Smooth muscle cell of the brain vasculature (primary cell): ENCODE data around the gene JCHAIN.
"Not testable (repeated sequence)": the region's sequence is repeated elsewhere in the genome, so short reads cannot be mapped to it uniquely, and the experiment has no call there.

ENCODE experiments used
- DNase-seq: peaks from one replicate; pipeline ENCODE4 v3.0.0-alpha.2; 2012; ENCODE audit warnings: low read depth, low spot score

JCHAIN gene

DNA sequence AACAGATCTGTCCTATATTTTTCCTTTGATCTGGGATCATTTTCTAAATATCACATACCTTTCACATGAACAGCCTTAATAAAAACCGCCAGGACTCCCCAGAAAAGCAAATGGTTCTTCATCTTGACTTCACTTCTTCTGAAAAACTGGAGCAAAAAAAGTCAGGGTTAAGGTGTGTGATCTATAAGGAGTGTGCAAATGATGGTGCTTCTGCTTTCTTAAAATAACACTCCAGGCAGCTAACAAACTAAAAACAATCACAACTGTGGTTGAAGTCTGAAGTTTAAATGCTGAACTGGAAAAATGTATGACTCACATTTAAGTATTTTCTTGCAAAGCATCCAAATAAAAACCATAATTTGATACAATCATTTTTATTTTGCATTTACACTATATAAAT is at the start of gene JCHAIN:
Gene JCHAIN (minus strand): TSS at position 140 of the 400 bp plus-strand sequence. CDS start 18 bp downstream, at position 122.
- DNase-seq: no peak

DNA sequence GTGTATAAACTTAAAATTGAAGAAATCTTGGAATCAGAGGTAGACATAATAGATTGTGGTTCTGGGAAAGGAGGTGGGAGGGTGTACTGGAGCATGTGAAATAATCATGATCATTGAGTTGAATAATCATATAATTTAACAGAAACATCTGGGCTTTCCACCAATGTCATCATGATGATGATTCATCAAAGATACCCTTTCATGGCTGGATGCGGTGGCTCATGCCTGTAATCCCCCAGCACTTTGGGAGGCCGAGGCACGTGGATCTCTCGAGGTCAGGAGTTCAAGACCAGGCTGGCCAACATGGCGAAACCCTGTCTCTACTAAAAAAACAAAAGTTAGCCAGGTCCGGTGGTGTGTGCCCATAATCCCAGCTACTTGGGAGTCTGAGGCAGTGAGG is 48.8 kb upstream of the JCHAIN start:
- DNase-seq: no peak

DNA sequence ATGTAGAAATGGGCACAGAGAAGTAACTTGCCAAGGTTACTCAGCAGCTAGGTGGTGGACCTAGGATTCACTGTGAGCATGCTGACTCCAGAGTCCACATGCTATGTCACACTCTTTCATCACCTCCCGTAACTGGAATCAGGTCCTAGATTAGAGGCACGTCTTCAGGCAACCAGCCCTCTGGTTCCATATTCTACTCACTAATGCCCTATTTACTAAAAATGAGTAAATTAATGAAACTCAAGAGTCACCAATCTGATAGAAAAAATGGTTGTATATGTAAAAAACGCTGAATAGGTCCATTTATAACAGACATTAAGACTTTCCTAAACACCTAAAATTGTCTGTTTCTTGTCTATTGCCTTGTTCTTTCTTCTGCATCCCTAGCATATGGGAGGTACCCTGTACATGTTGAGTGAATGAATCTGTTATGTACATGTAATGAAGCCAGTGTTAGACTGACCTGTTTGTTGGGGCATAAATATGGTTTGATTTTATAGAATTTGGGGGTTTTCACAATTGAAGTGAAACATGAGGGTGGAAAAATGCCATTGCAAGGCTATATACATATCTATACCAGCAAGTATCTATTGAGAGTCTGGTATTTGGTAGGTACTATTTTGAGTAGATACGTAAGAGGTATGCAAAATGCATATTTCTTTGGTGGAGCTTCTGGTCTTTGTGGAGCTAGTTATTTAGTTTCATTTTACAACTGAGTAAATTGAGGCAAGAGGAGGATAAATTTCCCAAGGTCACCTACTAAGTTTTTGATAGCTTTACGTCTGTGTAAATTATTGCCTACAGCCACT is 48.0 kb upstream of the JCHAIN start:
- DNase-seq: no peak

DNA sequence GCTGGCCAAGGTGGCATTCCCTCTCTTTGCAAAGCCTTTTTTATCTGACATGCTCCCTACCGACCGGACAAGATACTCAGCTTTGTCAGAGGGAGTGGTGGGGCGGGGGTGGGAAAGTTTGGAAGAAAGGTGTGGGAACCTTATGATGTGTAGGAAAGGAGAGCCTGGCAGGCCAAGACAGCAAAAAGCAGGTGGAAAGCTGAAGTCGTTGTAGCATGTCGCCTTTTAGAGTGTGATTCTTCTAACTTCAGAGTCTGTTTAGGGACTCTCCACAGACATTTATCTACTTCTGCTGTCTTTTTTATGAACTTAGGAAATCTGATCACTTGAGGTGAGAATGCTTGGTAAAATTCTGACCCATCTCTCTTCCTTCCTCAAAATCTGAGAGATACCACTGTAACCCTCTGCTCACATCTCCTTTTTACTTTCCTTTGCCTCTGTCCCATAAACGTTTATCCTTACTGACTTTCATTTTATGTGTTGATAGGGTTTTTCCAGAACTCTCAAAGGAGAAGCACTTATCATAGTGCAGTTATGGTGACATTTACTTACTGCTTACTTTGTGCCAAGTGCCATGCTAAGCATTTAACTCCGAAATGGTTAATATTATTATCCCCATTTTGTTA is 47.3 kb upstream of the JCHAIN start:
- DNase-seq: no peak

DNA sequence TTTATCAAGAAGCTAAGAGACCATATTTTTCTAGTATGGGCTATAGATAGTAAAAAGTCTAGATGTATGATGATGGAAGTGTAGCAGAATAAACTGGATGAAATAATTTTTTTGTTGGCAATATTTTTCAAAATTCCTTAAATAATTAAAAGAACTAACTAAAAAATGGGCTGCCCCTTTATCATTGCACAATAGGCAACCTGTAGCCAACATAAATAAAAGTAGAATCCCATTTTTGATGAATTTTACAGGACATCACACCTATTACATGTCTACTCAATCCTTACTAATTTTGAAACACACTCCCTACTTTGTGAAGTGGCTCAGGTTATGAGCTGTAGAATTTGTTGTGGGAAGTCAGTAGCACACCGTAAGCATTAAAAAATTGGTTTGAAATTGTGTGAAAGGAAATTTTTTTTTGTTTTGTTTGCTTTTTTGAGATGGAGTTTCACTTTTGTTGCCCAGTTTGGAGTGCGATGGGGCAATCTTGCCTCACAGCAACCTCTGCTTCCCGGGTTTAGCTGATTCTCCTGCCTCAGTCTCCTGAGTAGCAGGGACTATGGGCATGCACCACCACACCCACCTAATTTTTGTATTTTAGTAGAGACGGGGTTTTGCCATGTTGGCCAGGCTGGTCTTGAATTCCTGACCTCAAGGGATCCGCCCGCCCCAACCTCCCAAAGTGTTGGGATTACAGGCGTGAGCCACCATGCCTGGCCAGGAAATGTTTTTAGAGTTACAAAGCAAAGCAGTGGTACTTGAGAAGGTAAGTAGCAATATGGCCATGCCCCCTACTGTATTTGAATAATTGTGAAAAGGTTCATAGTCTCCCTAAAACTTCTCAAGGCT is 46.5 kb upstream of the JCHAIN start:
- DNase-seq: no peak

DNA sequence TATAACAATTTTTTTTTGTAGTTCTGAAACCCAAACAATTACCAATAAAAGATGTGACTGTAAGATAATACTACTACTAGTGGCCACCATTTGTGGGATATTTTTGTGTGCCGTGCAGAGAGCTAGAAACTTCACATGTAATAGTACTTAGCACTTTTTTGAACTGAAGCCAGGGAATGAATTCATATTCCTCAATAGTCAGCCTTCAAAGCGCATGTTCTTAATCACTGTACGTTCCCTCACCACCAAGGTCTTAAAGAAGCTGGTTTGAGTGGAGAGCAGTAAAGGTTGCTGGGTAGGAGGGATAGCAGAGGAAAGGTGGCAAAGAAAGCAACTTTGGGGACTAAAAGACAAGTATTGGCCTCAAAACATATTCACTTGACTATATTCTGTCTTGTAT is 45.8 kb upstream of the JCHAIN start:
- DNase-seq: no peak

DNA sequence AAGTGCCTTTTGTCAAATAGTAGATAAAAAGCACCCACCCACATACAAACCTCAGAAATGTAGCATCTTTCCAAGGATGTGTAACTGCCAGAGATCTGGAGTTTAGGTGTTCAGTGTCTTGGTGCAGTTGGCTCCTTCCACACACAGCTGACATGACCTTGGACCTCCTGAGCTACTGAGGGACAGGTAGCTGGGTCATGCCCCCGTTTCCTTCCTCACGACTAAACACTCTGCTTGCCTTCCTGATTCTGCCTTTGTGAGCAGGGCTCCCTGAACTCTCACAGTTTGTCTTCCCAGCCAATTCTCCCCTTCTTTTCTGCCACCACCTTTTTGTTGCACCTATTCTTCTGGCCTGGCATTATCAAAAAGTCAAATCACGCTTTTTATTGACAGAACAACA is 45.3 kb upstream of the JCHAIN start:
- no peak for DNase-seq

DNA sequence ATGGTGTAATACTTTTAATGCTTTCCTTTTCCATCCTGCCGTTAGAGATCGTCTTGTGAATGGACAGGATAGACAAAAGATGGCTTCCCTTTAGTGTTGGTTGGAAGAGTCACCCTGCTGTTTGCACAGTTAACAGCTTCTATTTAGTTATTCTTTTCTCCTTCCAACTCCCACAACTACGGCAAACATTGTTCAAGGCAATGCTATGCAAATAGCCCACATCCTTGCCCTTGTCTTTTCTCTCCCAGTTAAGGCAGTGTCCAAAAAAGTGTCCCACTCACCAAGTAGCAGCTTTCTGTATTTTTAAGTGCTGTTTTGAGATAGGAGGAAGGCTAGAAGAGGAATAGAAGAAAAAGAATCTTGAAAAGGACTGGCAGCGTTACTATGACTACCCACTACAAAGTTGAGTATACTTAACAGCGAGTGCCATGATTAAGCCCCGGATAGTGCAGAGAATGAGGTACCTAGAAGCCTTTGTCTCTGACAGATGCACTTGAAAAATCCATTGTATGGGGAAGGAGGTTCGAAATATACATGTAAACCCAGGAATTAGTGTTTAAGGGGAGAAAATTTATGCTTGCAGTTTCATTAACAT is 43.4 kb upstream of the JCHAIN start:
- DNase-seq: no peak

DNA sequence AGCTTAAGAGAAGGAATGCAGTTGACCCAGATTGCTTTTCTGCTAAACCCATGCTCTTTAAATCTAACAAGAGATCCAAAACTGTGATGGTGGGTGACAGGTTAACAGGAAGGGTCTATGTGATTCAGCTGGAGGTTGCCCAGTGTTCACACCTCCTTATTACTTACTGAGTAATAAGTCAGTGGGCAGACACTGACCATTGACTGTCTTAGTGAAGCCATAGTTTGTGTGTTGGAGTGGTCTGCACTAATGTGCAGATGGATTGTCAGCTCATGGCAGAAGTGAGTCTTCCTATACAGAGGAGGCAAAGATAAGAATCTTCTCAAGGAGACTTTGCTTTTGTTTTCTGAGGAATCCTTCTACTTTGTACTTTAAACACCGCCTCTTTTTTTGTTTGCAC is 40.2 kb upstream of the JCHAIN start:
- DNase-seq: no peak

DNA sequence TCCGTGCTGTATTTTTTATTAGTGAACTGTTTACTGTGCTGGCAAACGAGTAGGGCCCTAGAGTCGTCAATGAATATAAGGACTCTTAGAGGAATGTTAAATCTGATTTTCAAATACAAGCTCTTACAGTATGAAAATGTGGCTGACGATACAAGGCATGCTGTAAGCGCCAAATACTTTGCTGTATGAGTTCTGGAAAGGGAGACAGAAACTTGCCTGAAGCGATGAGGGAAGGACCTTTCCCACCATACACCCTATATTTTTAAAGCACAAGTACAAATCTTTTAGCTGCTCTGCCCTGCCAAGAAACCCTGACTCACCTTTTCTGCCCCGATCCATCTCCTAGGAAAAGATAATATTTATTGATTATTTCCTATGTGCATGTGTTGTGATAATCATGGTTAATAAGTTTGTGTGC is 39.7 kb upstream of the JCHAIN start:
- DNase-seq: no peak

DNA sequence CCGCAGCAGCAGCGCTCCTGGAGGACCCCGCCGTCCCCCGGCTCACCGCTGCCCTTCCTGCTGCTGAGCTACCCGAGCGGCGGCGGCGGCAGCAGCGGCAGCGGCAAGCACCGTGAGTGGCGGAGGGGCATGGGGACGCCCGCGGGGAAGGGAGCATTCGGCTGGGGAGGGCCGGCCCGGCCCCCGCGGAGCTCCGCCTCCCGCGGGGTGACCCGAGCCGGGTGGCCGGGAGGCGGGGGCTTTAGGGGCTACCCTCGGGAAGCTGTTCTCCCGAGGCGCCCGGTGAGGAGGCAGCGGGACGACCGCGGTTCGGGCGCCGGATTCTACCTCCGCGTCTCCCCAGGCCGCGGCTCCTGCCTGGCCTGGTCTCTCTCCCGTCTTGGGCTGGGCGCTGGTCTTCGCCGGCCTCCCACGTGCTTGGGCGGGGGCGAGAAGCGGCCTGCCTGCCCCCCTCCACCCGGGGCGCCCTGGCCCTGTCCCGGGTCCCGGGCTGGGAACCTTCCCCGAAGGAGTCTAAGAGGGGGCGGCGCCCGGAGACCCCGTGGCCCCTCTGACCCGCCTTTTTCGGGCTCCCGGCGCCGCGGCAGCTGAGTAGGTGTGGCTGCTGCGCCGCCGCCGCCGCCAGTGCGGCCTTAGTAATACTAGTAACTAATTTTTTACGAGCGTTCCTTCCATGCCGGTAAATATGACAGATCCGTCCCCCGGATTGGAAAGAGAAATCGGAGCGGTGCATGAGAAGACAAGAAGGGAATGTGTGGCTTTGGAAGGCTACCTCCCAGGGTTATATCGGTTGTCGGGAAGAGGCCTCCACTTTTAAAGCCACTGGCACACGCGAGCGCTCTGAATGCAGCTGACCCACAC is 39.1 kb upstream of the JCHAIN start:
- no peak for DNase-seq

DNA sequence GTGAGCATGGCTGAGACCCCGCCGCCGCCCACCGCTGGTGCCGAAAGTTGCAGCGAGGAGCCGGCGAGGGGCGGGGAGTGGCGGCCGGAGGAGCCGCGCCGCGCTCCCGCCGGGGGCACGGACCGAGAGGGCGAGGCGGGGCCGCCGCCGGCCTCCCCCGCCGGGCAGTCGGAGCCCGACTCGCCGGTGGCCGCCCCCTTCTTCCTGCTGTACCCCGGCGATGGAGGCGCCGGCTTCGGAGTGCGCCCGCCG is 38.5 kb upstream of the JCHAIN start:
- no peak for DNase-seq

DNA sequence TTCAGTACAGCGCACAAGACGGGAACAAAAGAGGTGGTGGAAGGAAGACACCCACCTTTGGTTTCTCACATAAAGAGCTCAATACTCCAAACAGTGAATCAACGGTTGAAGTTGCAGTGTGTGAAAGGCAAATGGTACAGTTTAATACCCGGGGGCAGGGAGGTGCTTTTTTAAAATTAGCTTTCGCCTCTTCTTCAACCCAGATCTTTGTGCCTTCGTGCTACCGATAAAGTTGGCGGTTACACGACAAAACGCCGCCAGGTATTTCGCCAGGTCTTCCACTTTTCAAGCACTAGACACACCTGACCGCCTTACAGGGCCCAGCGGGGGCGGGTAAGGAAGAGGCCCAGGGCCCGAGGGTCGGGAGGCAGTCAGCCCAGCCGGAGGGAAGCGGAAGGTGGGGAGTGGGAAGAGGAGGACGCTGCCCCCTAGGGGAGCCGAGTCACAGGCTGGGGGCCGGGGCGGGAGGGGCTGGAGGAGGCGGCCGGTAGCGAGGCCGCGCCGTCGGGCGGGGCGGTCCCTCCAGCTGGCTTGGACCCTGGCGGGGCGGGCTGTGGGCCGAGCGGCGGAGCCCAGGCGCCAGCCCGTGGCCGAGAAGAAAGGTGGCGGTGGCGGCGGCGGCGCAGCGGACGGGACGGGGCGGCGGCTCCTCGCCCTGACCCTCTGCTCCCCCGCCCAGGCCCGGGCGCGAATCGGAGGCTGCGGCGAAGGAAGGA is 38.1 kb upstream of the JCHAIN start:
- DNase-seq: no peak

DNA sequence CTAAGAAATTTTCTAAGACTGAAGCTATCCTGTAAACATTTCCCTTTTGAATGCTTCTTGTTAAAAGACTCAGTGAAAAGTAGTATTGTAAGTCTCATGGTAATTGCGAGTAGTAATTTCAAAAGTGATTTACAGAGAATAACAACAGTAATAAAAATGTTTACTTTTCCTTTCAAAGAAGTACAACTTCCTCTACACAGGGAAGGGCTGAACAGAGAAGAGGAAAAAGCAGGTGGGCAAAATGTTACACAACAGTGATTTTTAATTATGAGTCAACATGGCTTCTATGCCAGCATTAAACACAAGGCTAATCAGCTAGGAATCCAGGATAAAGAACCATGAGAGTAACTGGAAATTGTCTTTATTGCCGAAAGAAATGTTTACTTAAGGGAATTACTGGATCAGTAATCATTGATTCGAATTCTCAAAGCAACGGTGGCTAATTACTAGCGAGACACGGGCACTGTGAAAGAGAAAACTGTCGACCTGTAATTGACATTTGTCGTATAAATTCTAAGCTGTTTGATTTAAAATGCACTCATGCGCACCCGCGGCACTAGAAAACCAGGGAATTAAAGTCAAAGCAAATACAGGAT is 37.4 kb upstream of the JCHAIN start:
- no peak for DNase-seq

DNA sequence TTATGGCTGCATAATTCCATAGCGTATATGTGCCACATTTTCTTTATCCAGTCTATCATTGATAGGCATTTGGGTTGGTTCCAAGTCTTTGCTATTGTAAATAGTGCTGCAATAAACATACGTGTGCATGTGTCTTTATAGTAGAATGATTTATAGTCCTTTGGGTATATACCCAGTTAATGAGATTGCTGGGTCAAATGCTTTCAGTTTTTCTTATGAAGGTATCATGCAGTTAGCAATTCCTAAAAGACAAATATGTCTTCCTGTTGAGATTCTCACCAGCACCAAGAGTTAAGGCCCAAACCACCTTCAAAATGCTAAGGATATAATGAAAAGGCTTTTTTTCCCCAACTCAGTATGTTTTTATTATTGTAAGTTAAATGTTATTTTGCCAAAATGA is 36.3 kb upstream of the JCHAIN start:
- not testable (repeated sequence) for DNase-seq

DNA sequence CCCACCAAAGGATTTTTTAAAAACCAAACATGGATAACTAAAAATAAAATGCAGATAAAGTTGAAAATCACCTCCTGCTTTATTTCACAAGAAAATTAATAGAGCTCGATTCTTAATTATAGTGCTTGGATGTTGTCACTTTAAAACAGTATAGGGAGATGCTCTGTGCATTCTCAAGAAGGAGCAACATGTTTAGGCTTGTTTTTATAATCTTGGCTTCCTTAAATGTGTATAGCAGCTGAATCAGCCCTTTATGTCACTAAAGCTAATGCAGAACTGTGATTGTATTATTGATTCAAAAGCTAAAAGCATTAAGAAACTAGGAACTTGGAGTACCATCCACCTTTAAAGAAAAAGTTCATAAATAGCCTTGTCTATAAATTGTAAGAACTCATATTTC is 35.0 kb upstream of the JCHAIN start:
- no peak for DNase-seq

DNA sequence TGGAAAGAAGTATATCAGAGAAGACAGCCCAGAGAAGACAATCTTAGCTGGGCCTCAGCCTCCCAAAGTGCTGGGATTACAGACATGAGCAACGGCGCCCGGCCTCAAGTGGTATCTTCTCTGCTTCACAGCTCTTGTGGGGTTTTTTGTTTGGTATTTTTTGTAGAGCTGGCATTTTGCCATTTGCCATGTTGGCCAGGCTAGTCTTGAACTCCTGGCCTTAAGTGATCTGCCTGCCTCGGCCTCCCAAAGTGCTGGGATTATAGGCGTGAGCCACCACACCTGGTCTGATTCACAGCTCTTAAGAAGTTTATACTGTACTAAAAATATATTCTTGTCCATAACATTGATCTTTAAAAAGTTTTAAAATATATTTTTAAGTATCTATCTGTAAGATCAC is 34.4 kb upstream of the JCHAIN start:
- DNase-seq: no peak

DNA sequence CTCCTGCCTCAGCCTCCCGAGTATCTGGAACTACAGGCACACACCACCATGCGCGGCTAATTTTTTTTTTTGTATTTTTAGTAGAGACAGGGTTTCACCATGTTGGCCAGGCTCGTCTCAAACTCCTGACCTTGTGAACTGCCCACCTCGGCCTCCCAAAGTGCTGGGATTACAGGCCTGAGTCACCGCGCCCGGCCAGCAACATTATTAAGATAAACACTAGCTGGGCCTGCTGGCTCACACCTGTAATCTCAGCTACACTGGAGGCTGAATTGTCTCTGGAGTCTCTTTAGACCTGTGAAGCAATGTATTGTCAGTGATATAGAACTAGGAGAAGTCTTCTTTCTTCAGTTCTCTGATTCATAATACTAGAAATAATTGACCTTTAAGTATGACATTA is 32.1 kb upstream of the JCHAIN start:
- not testable (repeated sequence) for DNase-seq

DNA sequence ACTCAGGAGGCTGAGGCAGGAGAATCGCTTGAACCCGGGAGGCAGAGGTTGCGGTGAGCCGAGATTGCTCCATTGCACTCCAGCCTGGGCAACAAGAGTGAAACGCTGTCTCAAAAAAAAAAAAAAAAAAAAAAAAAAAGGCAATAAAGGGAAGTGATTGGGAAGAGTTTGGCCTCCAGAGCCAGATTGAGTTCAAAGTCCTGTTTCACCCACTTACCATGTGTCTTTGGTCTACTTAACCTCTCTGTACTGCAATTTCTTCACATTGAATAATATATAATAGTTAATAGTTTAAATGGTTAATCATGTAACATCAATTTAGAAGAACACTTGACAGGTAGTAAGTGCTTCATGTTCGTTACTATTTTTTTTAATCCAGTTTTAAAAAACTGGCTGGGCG is 28.3 kb upstream of the JCHAIN start:
- not testable (repeated sequence) for DNase-seq

DNA sequence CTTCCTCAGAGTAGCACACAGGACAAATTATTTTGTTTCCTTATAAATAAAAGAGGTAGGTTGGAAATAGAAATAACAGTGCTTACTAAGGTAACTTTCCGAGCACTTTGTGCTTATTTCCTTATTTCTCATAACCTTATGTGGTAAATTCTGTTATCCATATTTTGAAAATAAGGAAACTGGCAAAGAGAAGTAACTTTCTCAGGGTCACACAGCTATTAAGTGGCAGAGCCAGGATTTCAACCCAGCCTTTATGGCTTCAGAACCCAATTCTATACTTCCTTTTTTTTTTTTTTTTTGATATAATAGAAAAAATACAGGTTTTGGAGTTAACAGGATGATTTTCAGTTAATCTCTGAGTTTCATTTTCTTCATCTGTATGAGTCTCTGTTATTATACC is 25.4 kb upstream of the JCHAIN start:
- DNase-seq: no peak
